Activated CD8-positive, alpha-beta T cell treated with anti-CD3 and anti-CD28 coated beads for 36 hours (primary cell): Measurements from ENCODE around the gene SRRM3. TPM values are rescaled to one million over a fixed set of nuclear protein-coding genes. Genes with fewer than 3 reads are reported as not detected.

Source experiments
- ATAC-seq: fragments of 200-7000 bp; cut with Tn5 transposase; one replicate; pipeline ENCODE4 v1.10.0; 2021; ENCODE audit warnings: mild to moderate bottlenecking, moderate library complexity
- CTCF ChIA-PET: fragments of 350-600 bp; sonication (Branson Sonifier 250); formaldehyde crosslinking; loops from one replicate; lab custom pipeline; 2021; ENCODE audit warnings: antibody characterized with exemption; lab: Charles Lee
- POLR2A ChIA-PET: fragments of 350-600 bp; sonication (Branson Sonifier 250); formaldehyde crosslinking; loops from one replicate; lab custom pipeline; 2021; ENCODE audit warnings: antibody characterized with exemption; lab: Charles Lee
- DNase-seq: peaks from one replicate; pipeline ENCODE4 v3.0.0-alpha.2; 2020
- H3K27ac Mint-ChIP-seq: one replicate; pipeline ENCODE4 v1.8.0; 2021; ENCODE audit warnings: mild to moderate bottlenecking, mixed read lengths
- H3K27me3 Mint-ChIP-seq: one replicate; pipeline ENCODE4 v1.8.0; 2021; ENCODE audit warnings: mixed read lengths
- H3K36me3 Mint-ChIP-seq: one replicate; pipeline ENCODE4 v1.8.0; 2021; ENCODE audit warnings: low read depth, mixed read lengths
- H3K4me1 Mint-ChIP-seq: one replicate; pipeline ENCODE4 v1.8.0; 2021; ENCODE audit warnings: low read depth, mixed read lengths
- H3K4me3 Mint-ChIP-seq: one replicate; pipeline ENCODE4 v1.8.0; 2021; ENCODE audit warnings: mild to moderate bottlenecking, moderate library complexity, mixed read lengths
- H3K9me3 Mint-ChIP-seq: one replicate; pipeline ENCODE4 v1.8.0; 2021; ENCODE audit warnings: mixed read lengths
- CTCF ChIP-seq: fragments of 200-600 bp; IDR thresholded peaks from one replicate; pipeline ENCODE4 v1.8.0; 2022; ENCODE audit warnings: antibody characterized with exemption, mild to moderate bottlenecking
- intact Hi-C: fragments of 100-400 bp; cut with micrococcal nuclease; formaldehyde crosslinking; loops from one replicate; pipeline ENCODE4 v1.10.0; 2022
- total RNA-seq, 2 experiments: library from RNA; stranded (reverse); gene quantifications; one replicate each; pipeline ENCODE4 v1.2.3, GENCODE V29; 2021

SRRM3 gene
- total RNA-seq, 2 experiments from 2014 or later, result not detected

- Mint-ChIP-seq H3K4me1 (no peaks in the 10 kb centered on the region), H3K27ac (no peak overlapping the region), H3K36me3 (no peaks in the 10 kb centered on the region), H3K4me3 (no peak overlapping the region), H3K9me3 (no peaks in the 10 kb centered on the region), H3K27me3 (no peaks in the 10 kb centered on the region)
- ChIA-PET CTCF (interaction anchor here (1.6 to 4.1 kb wide), 6 partner anchors 14 to 138 kb away, joined by 5 to 61 read pairs (median 26); no protein-coding TSS in a partner anchor), POLR2A (interaction anchor here (1.1 kb wide), 1 partner anchor 132 kb away, joined by 3 read pairs; the partner anchor contains the start of gene STYXL1)
- DNase-seq, result no peak
- intact Hi-C loops, result loop anchor here (2.0 to 5.0 kb wide), 2 partner anchors 88 to 135 kb away; no protein-coding TSS in a partner anchor
- ATAC-seq, result no peak
- no peak for TF ChIP-seq CTCF
Measured at GRCh38 chr7:76179686-76180085, 22.0 kb upstream of the SRRM3 start.

GRCh38 chr7:76182225-76182960 lies 19.3 kb upstream of the SRRM3 start:
- ChIA-PET POLR2A (no interaction called here), CTCF (interaction anchor here (1.3 to 1.9 kb wide), 2 partner anchors 109 to 132 kb away, joined by 4 to 5 read pairs; no protein-coding TSS in a partner anchor)
- intact Hi-C loops, result no loop called here
- Mint-ChIP-seq H3K4me3 (no peak overlapping the region), H3K27ac (no peak overlapping the region), H3K27me3 (no peaks in the 10 kb centered on the region), H3K36me3 (no peaks in the 10 kb centered on the region), H3K9me3 (no peaks in the 10 kb centered on the region), H3K4me1 (no peaks in the 10 kb centered on the region)
- no peak for DNase-seq
- no peak for TF ChIP-seq CTCF
- no peak for ATAC-seq

- no peaks in the 10 kb centered on the region for H3K36me3 Mint-ChIP-seq
- POLR2A ChIA-PET, result no interaction called here
- H3K4me1 Mint-ChIP-seq, result no peaks in the 10 kb centered on the region
- DNase-seq (no peak), ATAC-seq (no peak)
- no peaks in the 10 kb centered on the region for H3K27me3 Mint-ChIP-seq
- H3K9me3 Mint-ChIP-seq, result no peaks in the 10 kb centered on the region
- no peak overlapping the region for H3K27ac Mint-ChIP-seq
- H3K4me3 Mint-ChIP-seq, result no peak overlapping the region
- CTCF ChIA-PET, result interaction anchor here (0.7 to 1.2 kb wide), 2 partner anchors 16 to 128 kb away, joined by 3 to 5 read pairs; partner anchors contain the start of gene SRRM3
- no peak for TF ChIP-seq CTCF
- intact Hi-C loops, result no loop called here
Measured at GRCh38 chr7:76185187-76185896, 16.4 kb upstream of the SRRM3 start.

GRCh38 chr7:76187272-76187671 lies 14.4 kb upstream of the SRRM3 start:
- no peaks in the 10 kb centered on the region for H3K4me1 Mint-ChIP-seq
- ATAC-seq (no peak), DNase-seq (no peak)
- POLR2A ChIA-PET, result no interaction called here
- no peaks in the 10 kb centered on the region for H3K27me3 Mint-ChIP-seq
- CTCF ChIA-PET, result interaction anchor here (1.5 to 2.1 kb wide), 2 partner anchors 9 to 127 kb away, joined by 5 to 7 read pairs; no protein-coding TSS in a partner anchor
- no peak overlapping the region for H3K4me3 Mint-ChIP-seq
- no peaks in the 10 kb centered on the region for H3K36me3 Mint-ChIP-seq
- no peaks in the 10 kb centered on the region for H3K9me3 Mint-ChIP-seq
- TF ChIP-seq CTCF, result no peak
- intact Hi-C loops, result no loop called here
- H3K27ac Mint-ChIP-seq, result no peak overlapping the region
